Hematopoietic multipotent progenitor cell treated with erythropoietin and hydrocortisone succinate and interleukin-3 and kit ligand, for 8 days (in vitro differentiated cells): ENCODE measurements around the gene C17orf75.
"Not testable (repeated sequence)": the region's sequence is repeated elsewhere in the genome, so short reads cannot be mapped to it uniquely, and the experiment has no call there.

Experiments used
- DNase-seq: peaks from one replicate; pipeline ENCODE4 v3.0.0-alpha.2; 2015

The C17orf75 gene

GRCh38 chr17:32341857-32342602, at the start of gene C17orf75:
Gene C17orf75, minus strand, starts transcription at chr17:32342173. Its CDS starts 34 bp downstream, at chr17:32342139.
- DNase-seq, result peak; percentile 82

DNA sequence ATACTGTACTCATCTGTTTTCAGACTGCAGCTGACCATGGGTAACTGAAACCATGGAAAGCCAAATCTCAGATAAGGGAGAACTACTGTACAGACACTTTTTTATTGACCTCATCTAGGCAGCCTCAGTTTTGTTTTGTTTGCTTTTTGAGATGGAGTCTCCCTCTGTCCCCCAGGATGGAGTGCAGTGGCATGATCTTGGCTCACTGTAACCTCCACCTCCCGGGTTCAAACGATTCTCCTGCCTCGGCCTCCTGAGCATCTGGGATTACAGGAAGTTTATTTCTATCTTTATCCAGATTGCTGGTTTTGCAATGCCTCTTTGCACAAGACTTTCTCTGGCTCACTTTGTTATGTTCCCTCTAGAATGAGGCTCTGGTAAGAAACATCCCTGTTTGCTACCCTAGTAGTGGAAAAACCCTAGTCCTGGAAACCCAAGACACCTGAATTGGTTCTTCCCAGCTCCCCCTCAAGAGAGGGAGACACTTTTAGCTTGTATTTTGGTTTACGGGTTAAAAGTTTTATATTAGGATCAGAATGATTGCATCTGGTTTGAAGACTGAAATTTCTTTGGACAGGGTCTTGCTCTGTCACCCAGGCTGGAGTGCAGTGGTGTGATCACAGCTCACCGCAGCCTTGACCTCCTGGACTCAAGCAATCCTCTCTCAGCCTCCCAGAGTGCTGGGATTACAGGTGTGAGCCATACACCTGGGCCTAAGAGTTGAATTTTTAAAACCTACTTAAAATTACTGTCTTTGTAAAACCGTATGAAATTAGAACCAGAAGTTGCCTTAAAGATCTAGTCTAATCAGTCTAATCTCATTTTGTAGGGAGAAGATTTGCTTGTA, 46.9 kb upstream of the C17orf75 start:
- DNase-seq, result no peak

DNA sequence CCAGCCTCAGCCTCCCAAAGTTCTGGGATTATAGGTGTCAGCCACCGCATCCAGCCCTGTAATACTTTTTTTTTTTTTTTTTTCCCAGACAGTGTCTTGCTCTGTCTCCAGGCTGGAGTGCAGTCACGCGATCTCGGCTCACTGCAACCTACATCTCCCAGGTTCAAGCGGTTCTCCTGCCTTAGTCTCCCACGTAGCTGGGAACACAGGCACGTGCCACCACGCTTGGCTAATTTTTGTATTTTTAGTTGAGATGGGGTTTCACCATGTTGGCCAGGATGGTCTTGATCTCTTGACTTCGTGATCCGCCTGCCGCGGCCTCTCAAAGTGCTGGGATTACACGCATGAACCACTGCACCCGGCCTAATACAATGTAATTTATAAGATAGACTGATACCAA, 46.2 kb upstream of the C17orf75 start:
- DNase-seq, result not testable (repeated sequence)

- DNase-seq, result no peak
Observed at GRCh38 chr17:32386844-32387243, 44.9 kb upstream of the C17orf75 start.

DNA sequence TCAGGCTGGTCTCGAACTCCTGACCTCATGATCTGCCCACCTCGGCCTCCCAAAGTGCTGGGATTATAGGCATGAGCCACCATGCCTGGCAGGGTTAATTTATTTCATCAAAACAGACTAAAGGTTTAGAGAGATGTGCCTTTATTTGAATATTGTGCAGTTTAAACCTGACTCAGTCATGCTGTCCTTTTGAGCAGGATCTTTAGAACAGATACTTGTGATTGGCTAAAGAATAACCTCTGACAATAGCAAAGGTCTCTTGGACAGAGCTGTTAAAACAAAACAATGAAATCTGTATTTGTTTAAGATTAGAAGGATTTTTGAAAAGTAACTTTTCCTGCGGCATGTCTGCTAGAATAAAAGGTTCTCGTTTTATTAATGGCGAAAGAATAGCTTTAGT, 44.0 kb upstream of the C17orf75 start:
- DNase-seq, result no peak

- DNase-seq, result no peak
Observed at GRCh38 chr17:32385121-32385520, 43.1 kb upstream of the C17orf75 start.

DNA sequence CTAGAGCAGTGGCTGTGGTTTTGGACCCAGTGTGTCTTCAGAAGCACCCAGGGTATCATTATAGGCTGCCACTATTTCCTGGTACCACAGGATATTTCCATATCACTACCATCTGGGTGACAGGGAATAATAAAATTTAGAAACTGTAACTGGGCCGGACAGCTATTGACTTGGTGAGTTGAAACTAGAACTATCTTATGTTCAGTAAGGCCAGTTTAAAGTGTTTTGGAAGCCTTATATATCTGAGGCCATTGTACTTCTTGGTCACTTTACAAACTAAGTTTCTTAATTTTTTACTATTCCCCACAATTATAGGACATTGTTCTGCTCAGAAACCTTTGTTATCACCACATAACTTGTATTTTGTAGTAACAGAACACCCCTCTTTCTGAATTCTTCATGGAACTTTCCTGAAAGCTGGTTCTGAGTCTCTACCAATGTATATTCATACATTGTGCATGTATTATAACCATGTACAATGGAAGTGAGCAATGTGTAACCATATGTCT, 42.0 kb upstream of the C17orf75 start:
- DNase-seq, result no peak

GRCh38 chr17:32382526-32383223, 40.7 kb upstream of the C17orf75 start:
- DNase-seq, result no peak

DNA sequence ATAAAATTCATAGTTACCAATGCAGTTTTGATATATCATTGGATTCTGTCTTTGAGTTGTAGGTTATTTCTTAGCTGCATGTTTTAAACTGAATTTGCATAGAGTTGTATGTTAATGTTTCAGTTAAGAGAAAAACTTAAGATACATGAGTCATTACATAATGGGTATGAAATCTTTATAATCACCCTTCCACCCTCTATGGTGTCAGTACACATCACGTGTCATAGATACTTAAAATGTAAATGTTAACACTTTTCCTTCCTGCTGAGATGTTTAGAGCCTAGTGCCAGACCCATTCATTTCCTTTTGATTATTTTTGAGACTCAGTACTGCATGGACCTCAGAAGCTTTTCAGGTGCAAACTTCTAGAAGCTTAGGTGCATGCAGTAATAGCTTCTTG, 28.5 kb upstream of the C17orf75 start:
- DNase-seq, result no peak

DNA sequence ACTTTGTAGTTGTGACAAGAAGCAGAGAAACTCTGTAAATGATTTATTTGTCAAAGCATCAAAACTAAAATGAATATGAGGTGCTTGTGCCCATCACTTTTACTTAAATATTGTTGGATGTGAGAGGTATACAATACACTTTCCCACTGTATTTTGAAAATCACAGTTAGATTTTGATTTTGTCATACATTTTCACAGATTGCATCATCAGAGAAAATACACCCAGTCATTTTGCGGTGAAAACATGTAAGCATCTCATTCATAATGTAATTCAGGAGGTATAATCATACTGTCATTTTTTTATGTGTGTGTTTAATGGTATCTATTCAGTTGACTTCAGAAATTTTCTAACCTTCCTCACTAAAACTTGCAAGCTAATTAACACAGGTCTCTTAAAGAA, 19.3 kb upstream of the C17orf75 start:
- DNase-seq, result no peak

DNA sequence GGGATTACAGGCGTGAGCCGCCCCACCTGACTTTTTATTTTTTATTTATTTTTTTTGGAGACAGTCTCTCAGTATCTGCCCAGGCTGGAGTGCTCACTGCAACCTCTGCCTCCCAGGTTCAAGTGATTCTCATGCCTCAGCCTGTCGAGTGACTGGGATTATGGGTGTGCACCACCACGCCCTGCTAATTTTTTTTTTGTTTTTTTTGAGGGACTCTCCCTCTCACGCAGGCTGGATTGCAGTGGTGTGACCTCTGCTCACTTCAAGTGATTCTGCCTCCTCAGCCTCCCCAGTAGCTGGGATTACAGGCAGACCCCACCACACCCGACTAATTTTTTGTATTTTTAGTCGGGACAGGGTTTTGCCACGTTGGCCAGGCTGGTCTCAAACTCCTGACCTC, 15.6 kb upstream of the C17orf75 start:
- DNase-seq, result peak; percentile 22

- DNase-seq, result no peak
Observed at GRCh38 chr17:32356750-32357149, 14.8 kb upstream of the C17orf75 start.

DNA sequence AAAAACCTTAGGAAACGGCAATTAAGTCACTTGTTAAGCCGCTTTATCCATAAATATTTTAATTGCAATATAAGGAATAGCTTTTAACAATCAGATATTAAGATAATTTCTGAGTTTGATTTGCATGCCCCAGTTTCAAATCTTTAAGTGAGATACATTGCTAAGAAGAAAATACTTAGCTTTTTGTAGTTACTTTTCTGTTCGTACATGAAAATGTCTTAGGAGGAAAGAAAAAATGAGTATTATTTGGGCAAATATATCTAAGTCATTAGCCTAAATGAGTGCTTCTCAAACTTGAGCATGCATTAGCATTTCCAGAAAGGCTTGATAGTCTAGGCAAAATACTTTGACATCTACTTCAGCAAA, 14.4 kb upstream of the C17orf75 start:
- DNase-seq, result no peak

- peak; percentile 34 for DNase-seq
Observed at GRCh38 chr17:32355649-32356377, 13.8 kb upstream of the C17orf75 start.

- DNase-seq, result not testable (repeated sequence)
Observed at GRCh38 chr17:32352734-32353133, 10.8 kb upstream of the C17orf75 start.

GRCh38 chr17:32350666-32351418, 8.9 kb upstream of the C17orf75 start:
- peak; percentile 84 for DNase-seq

GRCh38 chr17:32349854-32350665, 8.1 kb upstream of the C17orf75 start, which contains the start of gene ZNF207:
Gene ZNF207, plus strand, starts transcription at chr17:32350157. Its CDS starts 129 bp downstream, at chr17:32350286.
- peak; percentile 97 for DNase-seq

- DNase-seq, result no peak
Observed at GRCh38 chr17:32349503-32349853, 7.5 kb upstream of the C17orf75 start.

GRCh38 chr17:32348483-32348800, 6.5 kb upstream of the C17orf75 start:
- peak; percentile 95 for DNase-seq

GRCh38 chr17:32345951-32346600, 4.1 kb upstream of the C17orf75 start:
- DNase-seq, result peak; percentile 63
